Stimulated activated CD8-positive, alpha-beta memory T cell treated with anti-CD3 and anti-CD28 coated beads, Interleukin-12 subunit alpha, Interleukin-12 subunit beta, amount 100 ng/mL, for 24 hours (primary cell): ENCODE data around the gene FLCN.
"Not testable (repeated sequence)": the region's sequence is repeated elsewhere in the genome, so short reads cannot be mapped to it uniquely, and the experiment has no call there.

ENCODE experiments used
- DNase-seq: peaks from one replicate; pipeline ENCODE4 v3.0.0-alpha.2; 2020; ENCODE audit errors: extremely low read depth

FLCN gene

GRCh38 chr17:17213775-17214174 lies 23.2 kb downstream of the FLCN start:
- no peak for DNase-seq

DNA sequence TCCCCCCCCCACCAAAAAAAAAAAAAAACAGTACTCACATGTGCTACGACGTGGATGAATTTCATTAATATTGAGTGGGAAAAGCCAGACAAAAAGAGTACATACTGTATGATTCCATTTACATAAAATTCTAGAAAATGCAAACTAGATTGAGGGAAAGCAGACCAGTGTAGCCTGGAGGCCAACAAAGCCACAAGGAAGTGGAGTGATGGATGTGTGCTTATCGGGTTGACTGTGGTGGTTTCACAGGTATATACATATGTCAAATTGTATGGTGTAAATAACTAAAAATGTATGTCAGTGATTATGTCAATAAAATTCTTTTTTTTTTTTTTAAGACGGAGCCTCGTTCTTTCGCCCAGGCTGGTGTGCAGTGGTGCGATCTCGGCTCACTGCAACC lies 29.0 kb downstream of the FLCN start:
- DNase-seq = no peak

DNA sequence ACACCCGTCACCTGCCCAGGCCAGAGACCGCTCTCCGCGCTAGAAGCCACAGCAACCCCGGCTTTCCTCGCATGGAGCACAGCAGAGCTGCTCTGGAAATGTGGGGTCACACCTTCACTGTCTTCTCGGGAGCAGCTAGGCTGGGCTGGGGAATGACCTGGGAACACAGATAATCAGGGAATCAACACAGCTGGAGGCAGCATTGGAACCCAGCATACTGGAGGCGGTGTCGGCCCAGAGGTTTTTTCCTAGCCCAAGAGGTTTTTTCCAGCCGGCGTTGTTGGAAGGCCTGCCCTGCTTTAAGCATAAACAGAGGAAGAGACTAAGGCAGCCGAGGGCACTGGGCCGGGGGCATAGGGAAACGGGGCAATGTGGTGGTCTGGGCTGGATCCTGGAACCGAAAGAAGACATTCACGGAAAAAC lies 30.0 kb downstream of the FLCN start:
- no peak for DNase-seq

GRCh38 chr17:17206124-17206912 lies 30.6 kb downstream of the FLCN start, which contains the start of gene PLD6:
Gene PLD6 (minus strand): TSS chr17:17206333. CDS start chr17:17206286, 47 bp downstream.
- peak; percentile 70 for DNase-seq

- peak; percentile 34 for DNase-seq
Measured at GRCh38 chr17:17205368-17206123, 31.4 kb downstream of the FLCN start.

GRCh38 chr17:17204635-17205231 lies 32.2 kb downstream of the FLCN start:
- no peak for DNase-seq

DNA sequence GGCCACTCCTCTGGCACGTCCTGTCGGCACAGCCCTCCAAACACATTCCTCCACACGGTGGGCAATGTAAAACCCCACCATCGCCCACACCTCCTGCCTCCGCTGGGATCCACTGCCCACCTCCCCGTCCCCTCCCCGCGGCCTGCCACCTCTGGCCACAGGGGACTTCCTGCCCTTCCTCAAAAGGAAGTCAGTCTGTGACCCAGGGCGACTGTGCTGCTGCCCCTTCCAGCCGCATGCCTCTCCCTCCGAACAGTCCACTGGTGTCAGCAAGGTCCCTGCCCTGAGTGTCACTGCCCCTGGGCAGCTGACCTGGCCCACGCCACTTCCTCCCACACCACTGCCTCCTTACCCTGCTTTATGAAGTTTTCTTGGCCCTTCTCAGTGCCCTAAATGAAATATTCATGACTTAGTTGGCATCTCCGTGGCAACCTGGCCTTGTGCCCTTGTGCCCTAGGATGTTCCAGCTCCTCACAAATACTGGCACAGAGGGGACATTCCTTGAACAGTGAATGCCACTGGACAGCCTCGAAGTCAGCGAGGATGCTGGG lies 32.9 kb downstream of the FLCN start:
- DNase-seq = no peak

DNA sequence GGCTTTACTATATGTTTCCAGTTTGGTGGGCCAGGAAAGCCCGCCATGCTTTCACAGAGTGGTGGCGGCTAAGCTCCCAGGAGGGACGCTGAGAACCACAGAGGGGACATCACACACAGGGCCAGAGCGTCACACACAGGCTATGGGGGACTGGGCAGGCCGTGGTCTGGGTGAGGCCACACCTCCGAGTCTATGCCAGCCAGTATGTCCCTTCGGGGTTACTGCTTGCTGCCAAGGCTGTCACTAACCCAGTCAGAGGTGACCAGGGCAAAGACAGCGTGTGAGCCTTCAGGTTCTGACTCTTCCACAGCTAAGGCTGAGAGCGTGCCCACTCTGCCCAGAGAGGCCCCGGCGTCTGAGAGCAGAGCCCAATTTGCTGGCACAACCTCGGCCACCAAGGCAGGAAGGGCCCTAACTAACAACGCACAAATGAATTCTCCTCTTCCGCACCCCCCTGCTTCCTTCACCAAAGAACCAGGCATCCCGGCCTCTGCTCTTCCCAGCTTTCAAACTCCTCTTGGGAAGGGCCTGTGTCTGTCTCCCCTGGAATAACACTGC lies 33.7 kb downstream of the FLCN start:
- no peak for DNase-seq

DNA sequence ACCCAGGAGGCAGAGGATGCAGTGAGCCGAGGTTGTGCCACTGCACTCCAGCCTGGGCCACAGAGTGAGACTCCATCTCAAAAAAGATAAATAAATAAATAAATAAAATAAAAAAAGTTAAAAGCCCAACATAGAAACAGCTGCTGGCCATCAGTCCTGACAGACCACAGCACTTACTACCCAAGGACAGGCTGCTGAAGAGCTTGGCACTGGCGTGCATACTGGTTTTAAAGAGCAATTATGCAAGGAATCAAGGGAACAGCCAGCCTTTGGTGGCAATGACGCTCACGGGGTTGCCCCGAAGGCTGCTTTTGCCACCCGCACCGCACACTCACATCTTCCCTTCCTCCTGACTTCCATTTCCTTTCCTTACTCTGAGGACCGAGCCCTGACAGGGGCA lies 35.1 kb downstream of the FLCN start:
- no peak for DNase-seq

GRCh38 chr17:17201271-17201670 lies 35.7 kb downstream of the FLCN start:
- DNase-seq = no peak

GRCh38 chr17:17200831-17201230 lies 36.1 kb downstream of the FLCN start:
- DNase-seq = no peak

- no peak for DNase-seq
Measured at GRCh38 chr17:17200311-17200710, 36.7 kb downstream of the FLCN start.

DNA sequence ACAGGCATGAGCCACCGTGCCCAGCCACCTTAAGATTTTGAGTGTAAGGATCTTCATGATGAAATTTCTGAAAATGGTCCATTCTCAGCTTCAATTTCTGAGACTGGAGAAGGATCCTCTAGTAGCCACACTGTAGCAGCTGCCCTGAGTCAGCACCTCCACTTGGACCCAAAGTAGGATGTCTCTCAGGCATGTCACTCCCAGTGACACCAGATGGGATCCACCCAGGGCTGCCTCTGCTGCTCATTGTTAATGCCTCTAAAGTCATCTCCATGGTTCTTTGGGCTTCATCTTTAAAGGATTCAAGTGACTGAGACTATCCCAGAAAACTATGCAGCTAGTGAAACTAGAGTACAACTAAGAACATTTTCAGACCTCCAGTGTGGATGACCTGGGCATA lies 38.7 kb downstream of the FLCN start:
- no peak for DNase-seq

GRCh38 chr17:17196776-17197175 lies 40.2 kb downstream of the FLCN start:
- DNase-seq = no peak

GRCh38 chr17:17195466-17195865 lies 41.5 kb downstream of the FLCN start:
- not testable (repeated sequence) for DNase-seq

GRCh38 chr17:17191961-17192381 lies 45.0 kb downstream of the FLCN start:
- DNase-seq = no peak

- DNase-seq = no peak
Measured at GRCh38 chr17:17191346-17191792, 45.6 kb downstream of the FLCN start.

DNA sequence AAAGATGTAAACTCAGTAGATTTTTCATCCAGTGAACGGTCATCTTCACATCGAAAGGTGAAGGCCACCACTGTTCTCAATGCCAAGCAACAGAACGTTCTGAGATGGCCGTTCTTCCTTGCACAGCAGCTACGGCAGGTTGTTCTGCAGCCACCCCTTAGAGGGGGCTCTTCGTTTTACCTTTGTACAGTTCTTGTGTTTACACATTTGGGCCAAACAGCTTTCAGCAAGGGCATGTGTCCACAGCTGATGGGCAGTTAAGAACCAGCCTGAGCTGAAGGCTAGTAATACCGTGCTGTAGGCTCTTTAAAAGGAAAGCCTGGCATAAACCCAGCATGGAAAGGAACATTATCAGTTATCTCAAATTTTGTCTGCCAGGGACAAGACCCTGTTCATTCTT lies 46.8 kb downstream of the FLCN start:
- DNase-seq = no peak

DNA sequence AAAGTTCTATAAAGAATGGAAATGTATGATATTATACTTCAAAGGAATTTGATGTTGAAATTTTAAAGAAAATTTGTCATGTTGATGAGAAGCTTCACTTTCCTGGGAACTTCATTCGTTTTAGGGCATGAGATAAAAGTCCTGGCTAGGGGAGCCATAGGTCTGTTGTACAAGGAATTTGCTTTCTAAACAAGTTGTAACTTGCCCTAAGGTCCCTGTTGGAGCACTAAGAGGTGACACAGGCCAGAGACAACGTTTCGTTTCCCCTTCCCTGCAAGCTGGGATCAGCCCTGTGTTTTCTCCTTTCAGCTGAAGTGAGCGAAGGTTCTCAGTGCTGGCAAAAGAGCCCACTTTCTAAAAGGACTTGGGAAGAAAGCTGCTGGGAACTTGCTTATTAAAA lies 47.4 kb downstream of the FLCN start:
- DNase-seq = no peak

DNA sequence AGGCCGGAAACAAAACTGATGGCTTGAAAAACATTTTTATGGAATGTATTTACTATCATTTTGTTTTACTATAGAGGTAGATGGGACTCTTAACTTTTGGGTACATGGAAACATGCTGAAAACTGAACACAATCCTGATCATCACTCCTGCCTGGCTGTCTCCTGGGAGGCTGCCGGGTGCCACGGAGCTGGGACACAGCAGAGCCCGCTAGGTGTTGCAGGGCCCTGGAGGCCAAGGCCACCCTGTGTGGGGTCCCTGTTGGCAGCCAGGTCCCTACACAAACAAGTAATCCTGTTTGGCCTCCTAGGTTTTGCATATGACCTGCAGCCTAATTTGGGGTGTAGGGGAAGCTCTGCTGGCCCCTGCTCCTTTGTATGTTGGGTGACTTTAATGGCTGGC lies 48.4 kb downstream of the FLCN start:
- DNase-seq = no peak

GRCh38 chr17:17186551-17187505 lies 50.1 kb downstream of the FLCN start:
- DNase-seq = no peak
